ENCODE data around the gene GTPBP2.
"Not testable (repeated sequence)": the region's sequence is repeated elsewhere in the genome, so short reads cannot be mapped to it uniquely, and the experiment has no call there.

The GTPBP2 gene

GRCh38 chr6:43604174-43604573 lies 24.9 kb downstream of the GTPBP2 start:
- Histone ChIP-seq H3K27ac (ENCODE audit: insufficient read depth in 1 of 2, low read depth in 1 of 2, low read length in 2 of 2, poor library complexity in 1 of 2, severe bottlenecking in 2 of 2) (no peak overlapping the region), H3K9me3 (ENCODE audit: control extremely low read depth in 1 of 5, control insufficient read depth in 4 of 5, insufficient read depth in 2 of 5, low read depth in 1 of 5, low read length in 4 of 5) (no peaks in the 10 kb centered on the region), H3K27me3 (replicated peaks in 2 of 5; ENCODE audit: control insufficient read depth in 4 of 5, insufficient read depth in 5 of 5, low read length in 4 of 5) (no peaks in the 10 kb centered on the region), H3K36me3 (ENCODE audit: control insufficient read depth in 4 of 4, insufficient read depth in 4 of 4, low read length in 3 of 4) (peaks cover 7 to 41% (median 25%) of the 10 kb centered on the region in 4 experiments), H3K4me1 (ENCODE audit: control extremely low read depth in 1 of 4, control insufficient read depth in 4 of 4, insufficient read depth in 4 of 4, low read length in 3 of 4) (peaks cover 0 to 5% (median 1%) of the 10 kb centered on the region in 4 experiments), H3K4me3 (ENCODE audit: control insufficient read depth in 1 of 7, extremely low read depth in 1 of 7, insufficient read depth in 4 of 7, low read depth in 2 of 7, low read length in 6 of 7) (no peak overlapping the region)
- ChIA-PET CTCF (interaction anchor here (1.4 kb wide), 1 partner anchor 64 kb away, joined by 8 read pairs; no protein-coding TSS in a partner anchor), POLR2A (interaction anchor here (0.6 kb wide), 1 partner anchor 12 kb away, joined by 3 read pairs; no protein-coding TSS in a partner anchor)
- no peak for DNase-seq
- WGBS (ENCODE audit: insufficient coverage), result no CpG with 5 or more reads among the region's 2 CpGs

- Histone ChIP-seq H3K4me1 (ENCODE audit: control extremely low read depth in 1 of 4, control insufficient read depth in 4 of 4, insufficient read depth in 4 of 4, low read length in 3 of 4) (no peaks in the 10 kb centered on the region), H3K9me3 (ENCODE audit: control extremely low read depth in 1 of 5, control insufficient read depth in 4 of 5, insufficient read depth in 2 of 5, low read depth in 1 of 5, low read length in 4 of 5) (no peaks in the 10 kb centered on the region), H3K27me3 (replicated peaks in 2 of 5; ENCODE audit: control insufficient read depth in 4 of 5, insufficient read depth in 5 of 5, low read length in 4 of 5) (no peaks in the 10 kb centered on the region), H3K4me3 (ENCODE audit: control insufficient read depth in 1 of 7, extremely low read depth in 1 of 7, insufficient read depth in 4 of 7, low read depth in 2 of 7, low read length in 6 of 7) (no peak overlapping the region), H3K36me3 (ENCODE audit: control insufficient read depth in 4 of 4, insufficient read depth in 4 of 4, low read length in 3 of 4) (peaks cover 5 to 48% (median 27%) of the 10 kb centered on the region in 4 experiments), H3K27ac (ENCODE audit: insufficient read depth in 1 of 2, low read depth in 1 of 2, low read length in 2 of 2, poor library complexity in 1 of 2, severe bottlenecking in 2 of 2) (no peak overlapping the region)
- no peak for DNase-seq
- CTCF ChIA-PET, result interaction anchor here (1.0 to 1.3 kb wide), 2 partner anchors 8 to 29 kb away, joined by 3 to 5 read pairs; partner anchors contain the start of gene GTPBP2
- WGBS (ENCODE audit: insufficient coverage), result 100% methylated on average over 2 of the region's 2 CpGs
- POLR2A ChIA-PET, result no interaction called here
Measured at GRCh38 chr6:43600595-43600994, 28.5 kb downstream of the GTPBP2 start.

- H3K36me3 ChIP-seq (ENCODE audit: control insufficient read depth in 4 of 4, insufficient read depth in 4 of 4, low read length in 3 of 4), result peaks cover 5 to 26% (median 17%) of the 10 kb centered on the region in 4 experiments
- H3K27ac ChIP-seq (ENCODE audit: insufficient read depth in 1 of 2, low read depth in 1 of 2, low read length in 2 of 2, poor library complexity in 1 of 2, severe bottlenecking in 2 of 2), result no peak overlapping the region
- H3K9me3 ChIP-seq (ENCODE audit: control extremely low read depth in 1 of 5, control insufficient read depth in 4 of 5, insufficient read depth in 2 of 5, low read depth in 1 of 5, low read length in 4 of 5), result no peaks in the 10 kb centered on the region
- no peak overlapping the region for H3K4me3 ChIP-seq (ENCODE audit: control insufficient read depth in 1 of 7, extremely low read depth in 1 of 7, insufficient read depth in 4 of 7, low read depth in 2 of 7, low read length in 6 of 7)
- no peaks in the 10 kb centered on the region for H3K4me1 ChIP-seq (ENCODE audit: control extremely low read depth in 1 of 4, control insufficient read depth in 4 of 4, insufficient read depth in 4 of 4, low read length in 3 of 4)
- no CpG with 5 or more reads among the region's 1 CpG for WGBS (ENCODE audit: insufficient coverage)
- no peaks in the 10 kb centered on the region for H3K27me3 ChIP-seq (replicated peaks in 2 of 5; ENCODE audit: control insufficient read depth in 4 of 5, insufficient read depth in 5 of 5, low read length in 4 of 5)
- CTCF ChIA-PET, result interaction anchor here (0.6 to 2.3 kb wide), 4 partner anchors 9 to 590 kb away, joined by 3 to 10 read pairs (median 3); no protein-coding TSS in a partner anchor
- no peak for DNase-seq
- POLR2A ChIA-PET, result no interaction called here
Measured at GRCh38 chr6:43593938-43594337, 35.1 kb downstream of the GTPBP2 start.

DNA sequence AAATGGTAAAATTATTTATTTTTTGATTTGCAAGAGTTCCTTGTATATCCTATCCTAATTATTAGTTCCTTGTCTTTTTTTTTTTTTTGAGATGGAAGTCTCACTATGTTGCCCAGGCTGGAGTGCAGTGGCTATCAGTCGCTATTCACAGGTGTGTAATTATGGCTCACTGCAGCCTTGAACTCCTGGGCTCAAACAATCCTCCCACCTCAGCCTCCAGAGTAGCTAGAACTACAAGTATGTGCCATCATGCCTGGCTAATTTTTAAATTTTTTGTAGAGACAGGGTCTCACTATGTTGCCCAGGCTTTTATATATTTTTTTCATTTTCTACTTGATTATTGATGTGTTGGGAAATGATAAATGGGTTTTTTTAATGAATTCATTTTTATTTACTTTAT lies 39.5 kb downstream of the GTPBP2 start:
- H3K27me3 ChIP-seq (replicated peaks in 2 of 5; ENCODE audit: control insufficient read depth in 4 of 5, insufficient read depth in 5 of 5, low read length in 4 of 5); H3K4me1 ChIP-seq (ENCODE audit: control extremely low read depth in 1 of 4, control insufficient read depth in 4 of 4, insufficient read depth in 4 of 4, low read length in 3 of 4); H3K9me3 ChIP-seq (ENCODE audit: control extremely low read depth in 1 of 5, control insufficient read depth in 4 of 5, insufficient read depth in 2 of 5, low read depth in 1 of 5, low read length in 4 of 5); H3K27ac ChIP-seq (ENCODE audit: insufficient read depth in 1 of 2, low read depth in 1 of 2, low read length in 2 of 2, poor library complexity in 1 of 2, severe bottlenecking in 2 of 2); DNase-seq; POLR2A ChIA-PET; H3K4me3 ChIP-seq (ENCODE audit: control insufficient read depth in 1 of 7, extremely low read depth in 1 of 7, insufficient read depth in 4 of 7, low read depth in 2 of 7, low read length in 6 of 7): not testable (repeated sequence)
- H3K36me3 ChIP-seq (ENCODE audit: control insufficient read depth in 4 of 4, insufficient read depth in 4 of 4, low read length in 3 of 4), result peaks cover 14 to 40% (median 25%) of the 10 kb centered on the region in 4 experiments
- WGBS (ENCODE audit: insufficient coverage), result no CpG with 5 or more reads among the region's 1 CpG
- CTCF ChIA-PET, result interaction anchor here (1.6 kb wide), 1 partner anchor 19 kb away, joined by 3 read pairs; no protein-coding TSS in a partner anchor

GRCh38 chr6:43588194-43588593 lies 40.9 kb downstream of the GTPBP2 start:
- no peak for DNase-seq
- ChIA-PET CTCF (interaction anchor here (1.6 kb wide), 1 partner anchor 20 kb away, joined by 3 read pairs; no protein-coding TSS in a partner anchor), POLR2A (no interaction called here)
- H3K36me3 ChIP-seq (ENCODE audit: control insufficient read depth in 4 of 4, insufficient read depth in 4 of 4, low read length in 3 of 4), result peaks cover 18 to 51% (median 34%) of the 10 kb centered on the region in 4 experiments
- H3K4me3 ChIP-seq (ENCODE audit: control insufficient read depth in 1 of 7, extremely low read depth in 1 of 7, insufficient read depth in 4 of 7, low read depth in 2 of 7, low read length in 6 of 7), result no peak overlapping the region
- H3K4me1 ChIP-seq (ENCODE audit: control extremely low read depth in 1 of 4, control insufficient read depth in 4 of 4, insufficient read depth in 4 of 4, low read length in 3 of 4), result peaks cover 0 to 3% (median 0%) of the 10 kb centered on the region in 4 experiments
- H3K27ac ChIP-seq (ENCODE audit: insufficient read depth in 1 of 2, low read depth in 1 of 2, low read length in 2 of 2, poor library complexity in 1 of 2, severe bottlenecking in 2 of 2), result no peak overlapping the region
- no peaks in the 10 kb centered on the region for H3K27me3 ChIP-seq (replicated peaks in 2 of 5; ENCODE audit: control insufficient read depth in 4 of 5, insufficient read depth in 5 of 5, low read length in 4 of 5)
- WGBS (ENCODE audit: insufficient coverage), result 97% methylated on average over 3 of the region's 5 CpGs
- H3K9me3 ChIP-seq (ENCODE audit: control extremely low read depth in 1 of 5, control insufficient read depth in 4 of 5, insufficient read depth in 2 of 5, low read depth in 1 of 5, low read length in 4 of 5), result no peaks in the 10 kb centered on the region

DNA sequence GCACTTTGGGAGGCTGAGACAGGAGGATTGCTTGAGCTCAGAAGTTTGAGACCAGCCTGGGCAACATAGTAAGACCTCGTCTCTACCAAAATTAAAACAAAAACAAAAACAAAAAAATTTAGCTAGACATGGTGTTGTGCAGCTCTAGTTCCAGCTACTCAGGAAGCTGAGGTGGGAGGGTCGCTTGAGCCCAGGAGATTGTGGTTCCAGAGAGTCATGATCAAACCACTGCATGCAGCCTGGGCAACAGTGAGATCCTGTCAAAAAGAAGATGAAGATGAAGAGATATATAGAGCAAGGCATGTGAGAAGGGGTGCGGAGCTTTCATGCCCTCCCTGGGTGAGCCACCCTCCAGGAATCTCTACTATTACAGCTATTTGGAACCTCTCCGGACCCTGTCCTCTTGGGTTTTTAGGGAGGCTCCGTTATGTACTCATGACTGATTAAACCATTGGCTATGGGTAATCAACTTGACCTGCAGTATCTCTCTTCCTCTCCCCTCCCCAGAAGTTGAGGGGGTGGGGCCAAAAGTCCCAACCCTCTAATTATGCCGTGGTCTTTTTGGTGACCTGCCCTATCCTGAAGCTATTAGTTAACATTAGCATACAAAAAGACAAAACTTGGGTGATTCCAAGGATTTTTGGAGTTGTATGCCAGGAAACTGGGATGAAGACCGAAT lies 44.0 kb downstream of the GTPBP2 start:
- CTCF ChIA-PET, result interaction anchor here (0.8 to 1.3 kb wide), 3 partner anchors 9 to 64 kb away, joined by 3 read pairs; no protein-coding TSS in a partner anchor

GRCh38 chr6:43582911-43583310 lies 46.2 kb downstream of the GTPBP2 start:
- CTCF ChIA-PET, result interaction anchor here (2.4 kb wide), 1 partner anchor 25 kb away, joined by 11 read pairs; no protein-coding TSS in a partner anchor
- Histone ChIP-seq H3K27ac (ENCODE audit: insufficient read depth in 1 of 2, low read depth in 1 of 2, low read length in 2 of 2, poor library complexity in 1 of 2, severe bottlenecking in 2 of 2) (no peak overlapping the region), H3K4me3 (ENCODE audit: control insufficient read depth in 1 of 7, extremely low read depth in 1 of 7, insufficient read depth in 4 of 7, low read depth in 2 of 7, low read length in 6 of 7) (no peak overlapping the region), H3K36me3 (ENCODE audit: control insufficient read depth in 4 of 4, insufficient read depth in 4 of 4, low read length in 3 of 4) (peaks cover 13 to 40% (median 27%) of the 10 kb centered on the region in 4 experiments), H3K27me3 (replicated peaks in 2 of 5; ENCODE audit: control insufficient read depth in 4 of 5, insufficient read depth in 5 of 5, low read length in 4 of 5) (no peaks in the 10 kb centered on the region), H3K9me3 (ENCODE audit: control extremely low read depth in 1 of 5, control insufficient read depth in 4 of 5, insufficient read depth in 2 of 5, low read depth in 1 of 5, low read length in 4 of 5) (no peaks in the 10 kb centered on the region), H3K4me1 (ENCODE audit: control extremely low read depth in 1 of 4, control insufficient read depth in 4 of 4, insufficient read depth in 4 of 4, low read length in 3 of 4) (peaks cover 0 to 3% (median 0%) of the 10 kb centered on the region in 4 experiments)
- no peak for DNase-seq
- WGBS (ENCODE audit: insufficient coverage), result no CpG with 5 or more reads among the region's 5 CpGs
- POLR2A ChIA-PET, result no interaction called here

More for the DNA sequence above, 44.0 kb downstream of the GTPBP2 start:
- Histone ChIP-seq H3K36me3 (ENCODE audit: control insufficient read depth in 4 of 4, insufficient read depth in 4 of 4, low read length in 3 of 4) (peaks cover 15 to 53% (median 36%) of the 10 kb centered on the region in 4 experiments), H3K4me1 (ENCODE audit: control extremely low read depth in 1 of 4, control insufficient read depth in 4 of 4, insufficient read depth in 4 of 4, low read length in 3 of 4) (peaks cover 0 to 3% (median 0%) of the 10 kb centered on the region in 4 experiments), H3K27ac (ENCODE audit: insufficient read depth in 1 of 2, low read depth in 1 of 2, low read length in 2 of 2, poor library complexity in 1 of 2, severe bottlenecking in 2 of 2) (no peak overlapping the region), H3K4me3 (ENCODE audit: control insufficient read depth in 1 of 7, extremely low read depth in 1 of 7, insufficient read depth in 4 of 7, low read depth in 2 of 7, low read length in 6 of 7) (no peak overlapping the region), H3K9me3 (ENCODE audit: control extremely low read depth in 1 of 5, control insufficient read depth in 4 of 5, insufficient read depth in 2 of 5, low read depth in 1 of 5, low read length in 4 of 5) (no peaks in the 10 kb centered on the region), H3K27me3 (replicated peaks in 2 of 5; ENCODE audit: control insufficient read depth in 4 of 5, insufficient read depth in 5 of 5, low read length in 4 of 5) (no peaks in the 10 kb centered on the region)
- peak in 2 of 3 donors; percentile 14 to 20 for DNase-seq
- WGBS (ENCODE audit: insufficient coverage), result 20% methylated on average over 1 of the region's 7 CpGs
- POLR2A ChIA-PET, result interaction anchor here (0.8 to 1.1 kb wide), 2 partner anchors 9 to 17 kb away, joined by 3 to 4 read pairs; partner anchors contain the start of genes POLH and XPO5

Data from common myeloid progenitor, CD34-positive (primary cell).